IMR-90 (cell line): ENCODE measurements around the gene JPT2. TPM values are rescaled to one million over a fixed set of nuclear protein-coding genes. Genes with fewer than 3 reads are reported as not detected.

ENCODE experiments used
- ATAC-seq: fragments of 200-7000 bp; cut with Tn5 transposase; 2 replicates; pipeline ENCODE4 v1.9.1; 2020; ENCODE audit warnings: low read depth, mild to moderate bottlenecking, moderate library complexity
- BruUV-seq: library from RNA; stranded (reverse); fragments of 400-500 nt; replicated peaks from 2 replicates; lab custom pipeline; 2021; lab: Mats Ljungman, UMichigan
- CTCF ChIA-PET: fragments of 300-600 bp; formaldehyde crosslinking; extraction: SDS; loops from one replicate; lab custom pipeline; 2021; ENCODE audit warnings: antibody characterized with exemption; lab: Yijun Ruan, JAX
- POLR2A ChIA-PET: fragments of 300-600 bp; sonication (Branson Sonifier 250); formaldehyde crosslinking; loops from one replicate; lab custom pipeline; 2022; ENCODE audit warnings: antibody characterized with exemption; ENCODE audit not compliant: unreplicated experiment; lab: Charles Lee
- DNase-seq: peaks from one replicate; pipeline ENCODE4 v3.0.0; 2013
- H2AFZ ChIP-seq: replicated peaks from 2 replicates; pipeline ENCODE3; 2013; ENCODE audit warnings: low read length, mild to moderate bottlenecking; ENCODE audit not compliant: poor library complexity
- H2AK5ac ChIP-seq: 2 replicates; pipeline ENCODE4 v1.6.1; 2013; ENCODE audit warnings: low read depth, low read length, inconsistent platforms
- H2AK9ac ChIP-seq: replicated peaks from 2 replicates; pipeline ENCODE3; 2013; ENCODE audit warnings: mild to moderate bottlenecking, low read depth, low read length, moderate library complexity; ENCODE audit not compliant: poor library complexity
- H2BK120ac ChIP-seq: 2 replicates; pipeline ENCODE4 v1.6.1; 2013; ENCODE audit warnings: low read depth, low read length, inconsistent platforms
- H2BK15ac ChIP-seq: 3 replicates; pipeline ENCODE4 v1.6.1; 2013; ENCODE audit warnings: low read depth, low read length, inconsistent platforms
- H2BK20ac ChIP-seq: 2 replicates; pipeline ENCODE4 v1.6.1; 2013; ENCODE audit warnings: low read depth, mild to moderate bottlenecking, inconsistent platforms, low read length, moderate library complexity
- H2BK5ac ChIP-seq: 2 replicates; pipeline ENCODE4 v1.6.1; 2013; ENCODE audit warnings: mild to moderate bottlenecking, low read depth, low read length, inconsistent platforms; ENCODE audit not compliant: poor library complexity, severe bottlenecking
- H3K14ac ChIP-seq: replicated peaks from 2 replicates; pipeline ENCODE4 v1.6.1; 2013; ENCODE audit warnings: low read depth, low read length, inconsistent platforms
- H3K18ac ChIP-seq: 2 replicates; pipeline ENCODE4 v1.6.1; 2013; ENCODE audit warnings: low read depth, low read length, control low read depth
- H3K23ac ChIP-seq: 2 replicates; pipeline ENCODE4 v1.6.1; 2013; ENCODE audit warnings: low read depth, low read length, inconsistent platforms
- H3K27ac ChIP-seq: 2 replicates; pipeline ENCODE4 v1.5.1; 2013; ENCODE audit warnings: mild to moderate bottlenecking, control low read depth, low read length; ENCODE audit not compliant: insufficient read depth
- H3K27me3 ChIP-seq: 2 replicates; pipeline ENCODE4 v1.6.1; 2013; ENCODE audit warnings: low read length; ENCODE audit not compliant: control insufficient read depth, insufficient read depth
- H3K36me3 ChIP-seq: 2 replicates; pipeline ENCODE4 v1.6.1; 2013; ENCODE audit warnings: low read length, mixed read lengths; ENCODE audit not compliant: control insufficient read depth, insufficient read depth
- H3K4ac ChIP-seq: 2 replicates; pipeline ENCODE4 v1.6.1; 2013; ENCODE audit warnings: low read depth, low read length, inconsistent platforms
- H3K4me1 ChIP-seq: 2 replicates; pipeline ENCODE4 v1.6.1; 2013; ENCODE audit warnings: low read length, mixed read lengths; ENCODE audit not compliant: control insufficient read depth, insufficient read depth
- H3K4me2 ChIP-seq: 2 replicates; pipeline ENCODE4 v1.6.1; 2013; ENCODE audit warnings: low read depth, mild to moderate bottlenecking, control low read depth, low read length, moderate library complexity
- H3K4me3 ChIP-seq: 2 replicates; pipeline ENCODE4 v1.5.1; 2013; ENCODE audit warnings: low read depth, mild to moderate bottlenecking, control low read depth, low read length, moderate library complexity; ENCODE audit not compliant: insufficient read depth
- H3K56ac ChIP-seq: 2 replicates; pipeline ENCODE4 v1.6.1; 2013; ENCODE audit warnings: low read length, inconsistent platforms; ENCODE audit not compliant: insufficient read depth; ENCODE audit errors: extremely low read depth
- H3K79me1 ChIP-seq, 2 experiments: 2 replicates each; pipeline ENCODE4 v1.6.1; 2013; ENCODE audit warnings: low read length in 2 of 2, inconsistent platforms in 1 of 2, low read depth in 1 of 2
- H3K9ac ChIP-seq: 2 replicates; pipeline ENCODE4 v1.6.1; 2013; ENCODE audit warnings: low read depth, low read length, control low read depth
- H3K9me1 ChIP-seq: 2 replicates; pipeline ENCODE4 v1.6.1; 2013; ENCODE audit warnings: low read length, inconsistent platforms; ENCODE audit not compliant: insufficient read depth
- H3K9me3 ChIP-seq: 2 replicates; pipeline ENCODE4 v1.6.1; 2013; ENCODE audit warnings: low read length; ENCODE audit not compliant: control insufficient read depth, insufficient read depth
- H4K20me1 ChIP-seq: 2 replicates; pipeline ENCODE4 v1.6.1; 2013; ENCODE audit warnings: low read length, inconsistent platforms; ENCODE audit not compliant: insufficient read depth
- H4K5ac ChIP-seq: 2 replicates; pipeline ENCODE4 v1.6.1; 2013; ENCODE audit warnings: mild to moderate bottlenecking, low read depth, low read length, control low read depth
- H4K8ac ChIP-seq, 2 experiments: 2 replicates each; pipeline ENCODE4 v1.6.1; 2013; ENCODE audit warnings: low read depth in 2 of 2, low read length in 2 of 2, control low read depth in 1 of 2, inconsistent platforms in 1 of 2
- H4K91ac ChIP-seq: 2 replicates; pipeline ENCODE4 v1.6.1; 2013; ENCODE audit warnings: low read depth, low read length, inconsistent platforms; ENCODE audit not compliant: insufficient read depth
- BHLHE40 ChIP-seq: fragments of 150-350 bp; IDR thresholded peaks from 2 replicates; pipeline ENCODE4 v1.6.1; 2016; ENCODE audit warnings: mild to moderate bottlenecking, low read depth, low read length
- CEBPB ChIP-seq: IDR thresholded peaks from 2 replicates; pipeline ENCODE4 v1.6.1; 2012; ENCODE audit warnings: low read depth, low read length, improper control_type of control experiment
- CHD1 ChIP-seq: IDR thresholded peaks from 2 replicates; pipeline ENCODE4 v1.6.1; 2012; ENCODE audit warnings: low read depth, low read length, improper control_type of control experiment
- MAFK ChIP-seq: IDR thresholded peaks from 2 replicates; pipeline ENCODE4 v1.6.1; 2012; ENCODE audit warnings: low read depth, low read length, improper control_type of control experiment
- MAZ ChIP-seq: IDR thresholded peaks from 2 replicates; pipeline ENCODE4 v1.6.1; 2012; ENCODE audit warnings: low read depth, mild to moderate bottlenecking, low read length, improper control_type of control experiment, moderate library complexity, borderline replicate concordance
- MXI1 ChIP-seq: IDR thresholded peaks from 2 replicates; pipeline ENCODE4 v1.6.1; 2012; ENCODE audit warnings: low read depth, mild to moderate bottlenecking, low read length, moderate library complexity, borderline replicate concordance
- POLR2A ChIP-seq: IDR thresholded peaks from 2 replicates; pipeline ENCODE4 v1.6.1; 2012; ENCODE audit warnings: mild to moderate bottlenecking, low read depth, low read length
- RAD21 ChIP-seq: IDR thresholded peaks from 2 replicates; pipeline ENCODE4 v1.6.1; 2012; ENCODE audit warnings: low read length, improper control_type of control experiment
- RCOR1 ChIP-seq: IDR thresholded peaks from 2 replicates; pipeline ENCODE4 v1.6.1; 2012; ENCODE audit warnings: mild to moderate bottlenecking, low read length, improper control_type of control experiment; ENCODE audit not compliant: insufficient replicate concordance
- RFX5 ChIP-seq: IDR thresholded peaks from 2 replicates; pipeline ENCODE4 v1.8.0; 2012; ENCODE audit warnings: low read depth, mild to moderate bottlenecking, low read length, moderate library complexity
- SMC3 ChIP-seq: fragments of 150-350 bp; IDR thresholded peaks from 2 replicates; pipeline ENCODE4 v1.6.1; 2016; ENCODE audit warnings: low read depth, mild to moderate bottlenecking, antibody characterized with exemption, low read length, moderate library complexity
- WGBS, 2 experiments: methylation state at CpG; one replicate each; pipeline versions ENCODE4 v1.1.5 to v1.1.7; 2013; ENCODE audit warnings: missing lambda C conversion rate in 2 of 2; ENCODE audit not compliant: insufficient read length in 1 of 2; ENCODE audit errors: extremely low coverage in 2 of 2; 5-methylcytosine and 5-hydroxymethylcytosine counted together
- dilution Hi-C: fragments of 300-500 bp; cut with HindIII; formaldehyde crosslinking; loops from one replicate; pipeline ENCODE4 v1.14.3; 2018; ENCODE audit warnings: low sequenced_read_pairs; ENCODE audit not compliant: unreplicated experiment
- in situ Hi-C: fragments of 300-500 bp; cut with MboI; formaldehyde crosslinking; loops from 3 replicates; pipeline ENCODE4 v1.14.3; 2019; ENCODE audit warnings: low sequenced_read_pairs, inconsistent platforms, mixed read lengths
- intact Hi-C: fragments of 100-400 bp; cut with micrococcal nuclease; formaldehyde crosslinking; loops from 2 replicates; pipeline ENCODE4 v1.10.0; 2022
- polyA plus RNA-seq, 3 experiments: library from polyadenylated mRNA; depleted of rRNA; stranded (reverse); fragments of >200 nt; gene quantifications; 2 replicates each; pipeline ENCODE4 v1.2.3, GENCODE V29; 2012; ENCODE audit warnings: low replicate concordance in 1 of 3
- total RNA-seq: library from RNA; depleted of rRNA; stranded (reverse); fragments of >200 nt; gene quantifications from 2 replicates; pipeline ENCODE4 v1.2.3, GENCODE V29; 2012
- TF ChIP-seq, protein P1 (sequence below): fragments of 150-350 bp; IDR thresholded peaks from 2 replicates; pipeline ENCODE4 v1.6.1; 2017; ENCODE audit warnings: mild to moderate bottlenecking, antibody characterized with exemption, low read length, low read depth
- TF ChIP-seq, protein P2 (sequence below): conservative IDR thresholded peaks from 2 replicates; pipeline ENCODE4 v1.5.1; 2012; ENCODE audit warnings: mild to moderate bottlenecking, low read depth, low read length, improper control_type of control experiment
- TF ChIP-seq, protein P3 (sequence below): fragments of 150-350 bp; IDR thresholded peaks from 2 replicates; pipeline ENCODE4 v1.6.1; 2016; ENCODE audit warnings: low read depth, mild to moderate bottlenecking, low read length, moderate library complexity, borderline replicate concordance

The JPT2 gene
- total and polyA plus RNA-seq, 2 of the 4 experiments (the other 2 are of a cell fraction), result 40.0 to 41.5 TPM

GRCh38 chr16:1746693-1747195 is 68.7 kb downstream of the JPT2 start:
- ATAC-seq, result no peak
- no peak for TF ChIP-seq RAD21
- no peak for TF ChIP-seq MAZ
- TF ChIP-seq, protein P1, sequence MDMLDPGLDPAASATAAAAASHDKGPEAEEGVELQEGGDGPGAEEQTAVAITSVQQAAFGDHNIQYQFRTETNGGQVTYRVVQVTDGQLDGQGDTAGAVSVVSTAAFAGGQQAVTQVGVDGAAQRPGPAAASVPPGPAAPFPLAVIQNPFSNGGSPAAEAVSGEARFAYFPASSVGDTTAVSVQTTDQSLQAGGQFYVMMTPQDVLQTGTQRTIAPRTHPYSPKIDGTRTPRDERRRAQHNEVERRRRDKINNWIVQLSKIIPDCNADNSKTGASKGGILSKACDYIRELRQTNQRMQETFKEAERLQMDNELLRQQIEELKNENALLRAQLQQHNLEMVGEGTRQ, result no peak
- TF ChIP-seq BHLHE40, result no peak
- no peak for TF ChIP-seq RCOR1
- TF ChIP-seq SMC3, result no peak
- no peak for TF ChIP-seq CHD1
- no peak for TF ChIP-seq CEBPB
- no peak for TF ChIP-seq POLR2A
- TF ChIP-seq MAFK, result no peak
- TF ChIP-seq MXI1, result no peak
- no peak for TF ChIP-seq RFX5
- TF ChIP-seq, protein P2, sequence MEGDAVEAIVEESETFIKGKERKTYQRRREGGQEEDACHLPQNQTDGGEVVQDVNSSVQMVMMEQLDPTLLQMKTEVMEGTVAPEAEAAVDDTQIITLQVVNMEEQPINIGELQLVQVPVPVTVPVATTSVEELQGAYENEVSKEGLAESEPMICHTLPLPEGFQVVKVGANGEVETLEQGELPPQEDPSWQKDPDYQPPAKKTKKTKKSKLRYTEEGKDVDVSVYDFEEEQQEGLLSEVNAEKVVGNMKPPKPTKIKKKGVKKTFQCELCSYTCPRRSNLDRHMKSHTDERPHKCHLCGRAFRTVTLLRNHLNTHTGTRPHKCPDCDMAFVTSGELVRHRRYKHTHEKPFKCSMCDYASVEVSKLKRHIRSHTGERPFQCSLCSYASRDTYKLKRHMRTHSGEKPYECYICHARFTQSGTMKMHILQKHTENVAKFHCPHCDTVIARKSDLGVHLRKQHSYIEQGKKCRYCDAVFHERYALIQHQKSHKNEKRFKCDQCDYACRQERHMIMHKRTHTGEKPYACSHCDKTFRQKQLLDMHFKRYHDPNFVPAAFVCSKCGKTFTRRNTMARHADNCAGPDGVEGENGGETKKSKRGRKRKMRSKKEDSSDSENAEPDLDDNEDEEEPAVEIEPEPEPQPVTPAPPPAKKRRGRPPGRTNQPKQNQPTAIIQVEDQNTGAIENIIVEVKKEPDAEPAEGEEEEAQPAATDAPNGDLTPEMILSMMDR, result no peak
- TF ChIP-seq, protein P3, sequence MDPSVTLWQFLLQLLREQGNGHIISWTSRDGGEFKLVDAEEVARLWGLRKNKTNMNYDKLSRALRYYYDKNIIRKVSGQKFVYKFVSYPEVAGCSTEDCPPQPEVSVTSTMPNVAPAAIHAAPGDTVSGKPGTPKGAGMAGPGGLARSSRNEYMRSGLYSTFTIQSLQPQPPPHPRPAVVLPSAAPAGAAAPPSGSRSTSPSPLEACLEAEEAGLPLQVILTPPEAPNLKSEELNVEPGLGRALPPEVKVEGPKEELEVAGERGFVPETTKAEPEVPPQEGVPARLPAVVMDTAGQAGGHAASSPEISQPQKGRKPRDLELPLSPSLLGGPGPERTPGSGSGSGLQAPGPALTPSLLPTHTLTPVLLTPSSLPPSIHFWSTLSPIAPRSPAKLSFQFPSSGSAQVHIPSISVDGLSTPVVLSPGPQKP, result no peak
- peaks cover 15 to 40% of the 10 kb centered on the region in 2 experiments; a peak in 2 of 4 replicates for H3K79me1 ChIP-seq
- peaks cover 13% of the 10 kb centered on the region; the same call in 1 of the 2 replicates for H4K20me1 ChIP-seq
- H3K14ac ChIP-seq, result no peak overlapping the region
- WGBS, 2 experiments, result 97% methylated on average over 9 of the region's 31 CpGs; no CpG with 5 or more reads in 1 of the 2 experiments
- no peak overlapping the region for H2BK5ac ChIP-seq
- H4K8ac ChIP-seq, result no peak overlapping the region
- H3K18ac ChIP-seq, result no peak overlapping the region
- no peak overlapping the region for H3K9ac ChIP-seq
- in situ Hi-C loops, result no loop called here
- ChIA-PET CTCF (interaction anchor here (1.4 kb wide), 1 partner anchor 41 kb away, joined by 7 read pairs; the partner anchor contains the start of gene MAPK8IP3), POLR2A (interaction anchor here (0.8 kb wide), 1 partner anchor 39 kb away, joined by 5 read pairs; no protein-coding TSS in a partner anchor)
- peak overlapping the region; percentile 11 for H2AFZ ChIP-seq
- H3K4me1 ChIP-seq, result peaks cover 2% of the 10 kb centered on the region; the same call in 1 of the 2 replicates
- no peak overlapping the region for H2AK5ac ChIP-seq
- H2BK120ac ChIP-seq, result no peak overlapping the region
- H3K4me3 ChIP-seq, result no peak overlapping the region
- intact Hi-C loops, result no loop called here
- H3K9me1 ChIP-seq, result peaks cover 6% of the 10 kb centered on the region; the same call in 1 of the 2 replicates
- H3K36me3 ChIP-seq, result peaks cover 63% of the 10 kb centered on the region
- DNase-seq, result no peak
- no peak overlapping the region for H3K23ac ChIP-seq
- H3K56ac ChIP-seq, result no peak overlapping the region
- H3K27ac ChIP-seq, result no peak overlapping the region
- H4K5ac ChIP-seq, result no peak overlapping the region
- H2AK9ac ChIP-seq, result peak overlapping the region; percentile 76
- dilution Hi-C loops, result no loop called here
- 0 out of 2 replicates have a peak overlapping the region, but pooled peaks have one; percentile 5 for H3K4ac ChIP-seq
- H3K9me3 ChIP-seq, result no peaks in the 10 kb centered on the region
- no TSS peak for BruUV-seq
- H2BK15ac ChIP-seq, result no peak overlapping the region
- no peak overlapping the region for H3K4me2 ChIP-seq
- no peak overlapping the region for H4K91ac ChIP-seq
- no peak overlapping the region for H2BK20ac ChIP-seq
- H3K27me3 ChIP-seq, result no peaks in the 10 kb centered on the region
